HT1080 (cell line): ENCODE results near the gene TSTD1. TPM values are rescaled to one million over a fixed set of nuclear protein-coding genes. Genes with fewer than 3 reads are reported as not detected.
"Not testable (repeated sequence)": the region's sequence is repeated elsewhere in the genome, so short reads cannot be mapped to it uniquely, and the experiment has no call there.

Source experiments
- DNase-seq: peaks from one replicate; pipeline ENCODE4 v3.0.0-alpha.2; 2015; ENCODE audit warnings: low read depth
- small RNA-seq: library from RNA; depleted of rRNA; stranded (forward); fragments of <200 nt; gene quantifications from one replicate; pipeline ENCODE3, GENCODE V24; 2014
- total RNA-seq: library from RNA; depleted of rRNA; stranded (reverse); fragments of >200 nt; shearing (Covaris generic); gene quantifications from 2 replicates; pipeline ENCODE4 v1.2.3, GENCODE V29; 2014; rRNA removed

TSTD1 gene
- total RNA-seq, 1 experiment from 2014 or later: not detected

DNA sequence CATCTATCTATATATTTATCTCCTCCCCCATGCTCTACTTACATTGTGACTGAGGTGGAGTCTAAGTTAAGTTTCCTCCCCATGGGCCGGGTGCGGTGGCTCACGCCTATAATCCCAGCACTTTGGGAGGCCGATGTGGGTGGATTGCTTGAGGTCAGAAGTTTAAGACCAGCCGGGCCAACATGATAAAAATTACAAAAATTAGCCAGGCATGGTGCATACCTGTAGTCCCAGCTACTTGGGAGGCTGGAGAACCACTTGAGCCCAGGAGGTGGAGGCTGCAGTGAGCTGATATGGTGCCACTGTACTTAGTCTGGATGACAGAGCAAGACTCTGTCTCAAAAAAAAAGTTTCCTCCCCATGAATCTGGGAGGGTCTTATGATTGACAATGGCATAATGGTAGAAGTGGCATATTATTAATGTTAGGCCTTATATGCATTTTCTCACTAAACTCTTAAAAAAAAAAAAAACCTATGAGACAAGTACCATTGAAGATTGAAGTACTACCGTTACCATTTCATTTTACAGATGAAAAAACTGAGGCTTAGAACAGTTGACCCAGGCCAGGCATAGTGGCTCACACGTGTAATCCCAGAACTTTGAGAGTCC lies 29.1 kb downstream of the TSTD1 start:
- no peak for DNase-seq

DNA sequence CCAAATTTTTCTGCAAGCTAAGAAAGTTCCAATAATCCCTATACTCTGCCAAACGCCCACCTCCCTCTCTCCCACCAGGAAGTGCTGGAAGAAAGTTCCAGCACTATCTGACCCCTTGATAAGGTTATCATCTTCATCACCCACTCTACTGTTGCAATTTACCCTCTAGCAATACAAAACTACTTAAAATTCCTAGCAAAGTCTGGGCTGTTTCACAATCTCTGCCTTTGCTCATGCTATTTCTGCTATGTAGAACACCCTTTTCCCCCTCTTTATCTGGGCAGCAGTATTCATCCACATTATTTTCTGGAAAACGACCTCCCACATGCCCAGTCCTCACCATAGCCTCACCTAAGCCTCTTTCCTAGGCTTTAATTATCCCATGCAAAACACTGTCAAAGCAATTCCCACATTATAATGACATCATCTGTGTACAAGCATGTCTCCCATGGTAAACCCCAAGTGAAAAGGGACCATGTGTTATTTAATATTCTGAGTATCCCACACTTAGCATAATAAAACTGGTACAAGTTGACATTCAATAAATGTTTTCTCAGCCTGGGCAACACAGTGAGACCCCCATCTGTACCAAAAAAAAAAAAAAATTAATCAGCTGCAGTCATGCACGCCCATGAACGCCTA lies 29.8 kb downstream of the TSTD1 start:
- no peak for DNase-seq

- no peak for DNase-seq
These were observed 31.4 kb downstream of the TSTD1 start for GRCh38 chr1:161007369-161007768.

GRCh38 chr1:161006563-161006962 lies 32.2 kb downstream of the TSTD1 start:
- DNase-seq: no peak

DNA sequence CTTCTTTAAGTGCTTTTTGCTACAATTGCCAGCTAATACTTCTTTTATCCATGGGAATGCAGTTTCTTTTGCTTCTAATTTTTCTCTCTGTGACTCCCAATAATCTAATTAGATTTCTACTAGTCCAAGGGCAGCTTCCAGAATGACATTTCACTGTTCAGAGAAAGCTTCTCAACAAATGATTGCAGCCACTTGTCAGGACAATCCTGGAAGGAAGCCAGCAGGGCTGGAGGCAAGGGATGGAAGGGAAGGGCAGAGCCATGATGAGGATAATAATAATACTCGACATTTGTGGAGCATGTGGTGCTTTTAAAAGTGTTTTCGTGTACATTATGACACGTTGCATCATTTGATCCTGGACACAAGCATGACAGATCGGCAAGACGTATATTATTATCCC lies 37.2 kb downstream of the TSTD1 start:
- no peak for DNase-seq

- DNase-seq: no peak
These were observed 37.9 kb downstream of the TSTD1 start for GRCh38 chr1:161000736-161001480.

DNA sequence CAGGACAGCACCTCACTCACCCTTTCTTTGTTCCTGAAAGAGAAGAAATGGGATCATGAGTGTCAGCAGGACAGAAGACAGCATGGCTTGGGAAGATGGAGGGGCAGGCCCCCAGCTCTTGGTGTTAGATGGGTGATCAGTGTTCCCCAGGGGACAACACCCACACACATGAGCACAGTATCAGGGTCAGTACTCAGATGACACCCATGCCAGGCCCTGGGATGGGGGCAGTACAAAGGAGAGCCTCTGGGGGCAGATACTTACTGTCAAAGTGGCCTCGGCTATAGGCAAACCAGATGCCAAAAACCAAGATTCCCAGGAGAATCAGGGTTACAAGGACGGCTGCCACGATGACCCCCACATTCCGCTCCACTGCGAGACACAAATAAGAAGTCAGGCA lies 39.4 kb downstream of the TSTD1 start:
- DNase-seq: no peak

DNA sequence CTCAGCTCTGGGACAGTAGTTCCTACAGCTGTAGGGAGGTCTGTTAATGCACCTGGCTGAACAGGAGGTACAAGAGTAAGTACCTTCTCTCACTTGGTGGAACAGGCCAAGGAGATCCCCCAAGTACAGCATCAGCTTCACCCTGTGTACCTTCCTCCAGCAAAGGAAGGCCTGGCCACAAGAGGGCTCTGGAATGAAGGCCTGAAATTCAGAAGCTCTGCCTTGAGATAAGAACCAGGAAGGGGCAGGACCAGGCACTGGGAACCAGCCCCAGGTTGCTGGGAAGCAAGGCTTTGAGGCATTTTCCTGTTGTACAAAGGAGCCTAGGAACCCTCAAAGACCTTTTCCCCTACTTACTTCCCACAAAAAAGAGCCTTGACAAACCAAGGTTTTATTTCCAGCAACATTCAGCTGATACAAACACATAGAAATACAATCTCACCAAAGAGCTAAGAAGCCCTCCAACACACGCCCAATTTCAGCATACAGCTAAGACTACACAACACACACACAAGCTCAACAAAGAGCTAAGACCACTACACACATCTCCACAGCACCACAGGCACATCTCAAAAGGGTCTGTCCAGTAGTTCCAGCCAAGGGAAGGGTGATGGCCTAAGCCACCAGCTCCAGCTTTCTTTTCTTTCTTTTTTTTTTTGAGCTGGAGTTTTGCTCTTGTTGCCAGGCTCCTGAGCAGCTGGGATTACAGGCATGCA lies 41.3 kb downstream of the TSTD1 start:
- DNase-seq: peak; percentile 74

DNA sequence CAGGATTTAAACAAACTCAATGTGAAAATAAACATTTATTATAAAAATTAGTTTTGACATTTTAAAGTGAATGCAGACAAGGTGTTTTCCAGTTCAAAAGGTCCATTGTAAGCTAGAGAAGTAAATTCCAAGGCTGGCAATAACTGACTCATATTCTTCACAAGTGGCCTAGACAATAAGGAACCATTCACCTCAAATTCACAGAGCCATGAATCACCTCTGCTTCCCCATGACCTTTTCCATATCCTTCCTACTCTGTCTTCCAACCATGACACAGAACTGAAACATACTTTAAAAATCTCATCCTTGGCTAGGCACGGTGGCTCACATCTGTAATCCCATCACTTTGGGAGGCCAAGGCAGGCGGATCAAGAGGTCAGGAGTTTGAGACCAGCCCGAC lies 42.6 kb downstream of the TSTD1 start:
- DNase-seq: peak; percentile 99

- peak; percentile 74 for DNase-seq
These were observed 45.1 kb downstream of the TSTD1 start for GRCh38 chr1:160993544-160994193.

DNA sequence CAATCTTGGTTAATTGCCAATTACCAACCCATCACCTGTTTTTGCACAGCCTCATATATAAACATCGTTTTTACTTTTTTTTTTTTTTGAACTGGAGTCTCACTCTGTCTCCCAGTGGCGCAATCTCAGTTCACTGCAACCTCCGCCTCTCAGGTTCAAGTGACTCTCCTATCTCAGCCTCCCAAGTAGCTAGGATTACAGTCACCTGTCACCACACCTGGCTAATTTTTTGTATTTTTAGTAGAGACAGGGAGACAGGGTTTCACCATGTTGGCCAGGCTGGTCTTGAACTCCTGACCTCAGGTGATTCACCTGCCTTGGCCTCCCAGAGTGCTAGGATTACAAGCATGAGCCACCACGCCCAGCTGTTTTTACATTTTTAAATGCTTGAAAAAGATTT lies 46.7 kb downstream of the TSTD1 start:
- DNase-seq: not testable (repeated sequence)

Small RNAs within 50 kb of the gene (small RNA-seq; reads per million reads assigned to genes)
- gene AL591806.2: not detected

Other genes starting within 250 kb of the TSTD1 start
- gene LY9, start 242.8 kb downstream of the TSTD1 start, total RNA-seq: not detected in 2 replicates
- not detected in 2 replicates for gene CD244, start 176.1 kb downstream of the TSTD1 start, total RNA-seq
- not detected in 2 replicates for gene ITLN1, start 153.8 kb downstream of the TSTD1 start, total RNA-seq
- not detected in 2 replicates for gene ITLN2, start 84.2 kb downstream of the TSTD1 start, total RNA-seq
- 6.6 and 10.3 TPM in 2 replicates for gene F11R, start 17.8 kb downstream of the TSTD1 start, total RNA-seq
- gene USF1, start 7.0 kb upstream of the TSTD1 start, total RNA-seq: 79.4 and 81.9 TPM in 2 replicates
- 4.0 and 6.0 TPM in 2 replicates for gene ARHGAP30, start 30.9 kb upstream of the TSTD1 start, total RNA-seq
- gene NECTIN4, start 50.6 kb upstream of the TSTD1 start, total RNA-seq: 1.4 and 1.9 TPM in 2 replicates
- 0.51 and 1.0 TPM in 2 replicates for gene KLHDC9, start 59.4 kb upstream of the TSTD1 start, total RNA-seq
- 124 and 137 TPM in 2 replicates for gene PFDN2, start 79.1 kb upstream of the TSTD1 start, total RNA-seq
- gene NIT1, start 79.1 kb upstream of the TSTD1 start, total RNA-seq: 27.4 and 35.1 TPM in 2 replicates
- gene DEDD, start 93.7 kb upstream of the TSTD1 start, total RNA-seq: 26.5 and 42.6 TPM in 2 replicates
- 68.1 and 68.2 TPM in 2 replicates for gene UFC1, start 115.0 kb upstream of the TSTD1 start, total RNA-seq
- 5.5 and 9.7 TPM in 2 replicates for gene USP21, start 120.5 kb upstream of the TSTD1 start, total RNA-seq
- gene PPOX, start 127.5 kb upstream of the TSTD1 start, total RNA-seq: 9.0 and 12.9 TPM in 2 replicates
- gene B4GALT3, start 138.5 kb upstream of the TSTD1 start, total RNA-seq: 63.3 and 89.1 TPM in 2 replicates
- gene ADAMTS4, start 160.1 kb upstream of the TSTD1 start, total RNA-seq: not detected in 2 replicates
- gene NDUFS2, start 163.4 kb upstream of the TSTD1 start, total RNA-seq: 185 and 202 TPM in 2 replicates
- gene FCER1G, start 176.3 kb upstream of the TSTD1 start, total RNA-seq: 0.64 TPM in 1 of 2 replicates, not detected in the other
- gene APOA2, start 184.7 kb upstream of the TSTD1 start, total RNA-seq: not detected in 2 replicates
- gene TOMM40L, start 187.1 kb upstream of the TSTD1 start, total RNA-seq: 18.2 and 25.8 TPM in 2 replicates
- not detected in 2 replicates for gene NR1I3, start 199.2 kb upstream of the TSTD1 start, total RNA-seq
- gene PCP4L1, start 219.8 kb upstream of the TSTD1 start, total RNA-seq: 0.10 and 0.27 TPM in 2 replicates